BLaER1 (cell line): ENCODE data around the gene SPAAR.

ENCODE experiments used
- H3K27ac ChIP-seq: shearing (Covaris generic); formaldehyde crosslinking; 2 replicates; pipeline ENCODE4 v1.8.1; 2022
- H3K27me3 ChIP-seq: shearing (Covaris generic); formaldehyde crosslinking; 2 replicates; pipeline ENCODE4 v1.8.1; 2022
- H3K36me3 ChIP-seq: shearing (Covaris generic); formaldehyde crosslinking; 2 replicates; pipeline ENCODE4 v1.8.1; 2022
- H3K4me1 ChIP-seq: shearing (Covaris generic); formaldehyde crosslinking; 2 replicates; pipeline ENCODE4 v1.8.1; 2022
- H3K4me2 ChIP-seq: shearing (Covaris generic); formaldehyde crosslinking; 2 replicates; pipeline ENCODE4 v1.8.1; 2022
- H3K4me3 ChIP-seq: shearing (Covaris generic); formaldehyde crosslinking; 2 replicates; pipeline ENCODE4 v1.8.1; 2022
- H3K9ac ChIP-seq: shearing (Covaris generic); formaldehyde crosslinking; 2 replicates; pipeline ENCODE4 v1.8.1; 2022
- H3K9me3 ChIP-seq: shearing (Covaris generic); formaldehyde crosslinking; 2 replicates; pipeline ENCODE4 v1.8.1; 2022
- H4K20me1 ChIP-seq: shearing (Covaris generic); formaldehyde crosslinking; 2 replicates; pipeline ENCODE4 v1.8.1; 2022
- Cebpa-rat ChIP-seq: shearing (Covaris generic); IDR thresholded peaks from 2 replicates; pipeline ENCODE4 v1.8.1; 2022

SPAAR gene

DNA sequence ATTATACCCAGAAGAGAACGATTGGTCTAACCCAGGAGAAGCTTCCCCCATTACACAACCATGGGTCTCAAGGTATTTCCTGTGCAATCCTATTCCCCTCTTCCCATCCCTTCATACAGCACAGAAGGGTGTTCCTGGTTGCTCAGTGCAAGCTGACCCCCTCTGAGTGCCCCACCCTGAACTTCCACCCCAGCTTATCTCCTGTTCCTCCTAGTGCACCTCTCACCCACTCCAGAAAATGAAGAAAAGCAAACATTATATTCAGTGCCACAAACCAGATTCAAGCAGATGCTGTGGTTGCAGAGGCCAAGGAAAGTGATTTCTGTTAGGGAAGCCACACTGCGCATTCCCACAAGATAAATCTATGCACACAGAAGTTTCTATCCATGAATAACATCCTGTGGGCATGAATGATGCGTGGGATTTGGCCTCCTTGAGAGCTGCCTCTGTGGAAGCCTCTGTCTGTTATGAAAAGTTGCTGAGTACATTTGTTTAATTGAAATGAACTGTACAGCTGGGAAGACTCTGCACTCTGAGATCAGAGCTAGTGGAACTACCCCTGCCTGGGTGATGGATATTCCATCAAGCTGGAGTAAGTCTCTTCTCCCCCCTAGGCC, 50.9 kb downstream of the SPAAR start:
- no peaks in the 10 kb centered on the region for H3K27me3 ChIP-seq
- no peak for TF ChIP-seq Cebpa-rat
- H3K9me3 ChIP-seq, result no peaks in the 10 kb centered on the region
- no peak overlapping the region for H3K4me3 ChIP-seq
- no peak overlapping the region for H3K9ac ChIP-seq
- no peak overlapping the region for H3K4me2 ChIP-seq
- no peak overlapping the region for H3K27ac ChIP-seq
- no peaks in the 10 kb centered on the region for H3K4me1 ChIP-seq
- no peaks in the 10 kb centered on the region for H3K36me3 ChIP-seq
- no peaks in the 10 kb centered on the region for H4K20me1 ChIP-seq
